H7 (cell line): ENCODE measurements around the gene ZNF175. TPM values are rescaled to one million over a fixed set of nuclear protein-coding genes. Genes with fewer than 3 reads are reported as not detected.
A peak's percentile ranks its signal among the peaks of the same experiment; 100 is the strongest.

ENCODE experiments used
- DNase-seq: peaks from one replicate; pipeline ENCODE4 v3.0.0; 2012
- H3K27me3 ChIP-seq: 2 replicates; pipeline ENCODE4 v1.6.0; 2011; ENCODE audit warnings: mild to moderate bottlenecking, low read length; ENCODE audit not compliant: control insufficient read depth, insufficient read depth
- H3K36me3 ChIP-seq: replicated peaks from 2 replicates; pipeline ENCODE4 v1.5.1; 2011; ENCODE audit warnings: low read length; ENCODE audit not compliant: control insufficient read depth, insufficient read depth
- H3K4me3 ChIP-seq: 2 replicates; pipeline ENCODE4 v1.5.1; 2011; ENCODE audit warnings: low read depth, mild to moderate bottlenecking, control low read depth, low read length, moderate library complexity; ENCODE audit not compliant: insufficient read depth
- total RNA-seq: library from RNA; depleted of rRNA; stranded (reverse); fragments of >200 nt; shearing (Covaris generic); gene quantifications from 2 replicates; pipeline ENCODE4 v1.2.3, GENCODE V29; 2014; rRNA removed

Gene ZNF175
- 2.4 and 3.0 TPM in 2 replicates for total RNA-seq

DNA sequence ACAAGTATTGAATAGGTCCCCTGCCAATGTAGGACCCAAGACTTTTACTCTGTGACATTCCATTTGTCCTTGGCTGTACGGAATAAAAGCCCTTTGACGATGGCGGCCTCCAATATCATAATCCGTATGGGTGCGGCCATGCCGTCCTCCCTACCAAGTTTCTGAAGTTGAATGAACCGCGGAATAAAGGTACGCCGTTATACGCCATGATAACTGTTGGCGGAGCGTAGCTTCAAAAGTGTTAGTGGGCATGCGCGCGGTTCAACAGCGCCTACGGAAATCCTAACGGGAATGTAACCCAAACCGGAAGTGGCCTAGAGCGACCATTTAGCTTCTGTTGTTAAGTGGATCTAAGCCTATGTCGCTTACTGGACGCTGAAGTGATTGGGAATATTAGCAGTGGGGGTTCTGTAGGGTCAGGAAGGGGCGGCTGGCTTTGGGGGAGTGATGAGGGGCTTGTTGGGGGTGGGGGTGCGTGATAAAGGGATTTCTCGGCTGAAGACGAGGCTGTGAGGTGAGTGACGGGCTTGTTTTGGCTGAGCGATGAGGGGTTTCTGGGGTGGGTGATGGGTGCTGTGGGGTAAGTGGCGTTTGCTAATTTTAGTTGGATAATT is at the start of gene ZNF175:
TSS of gene ZNF175 (plus strand) at position 322 of the 614 bp plus-strand sequence. CDS start 2,047 bp downstream, outside the sequence.
- H3K4me3 ChIP-seq = peak within 1 kb of the TSS; percentile 55
- peak; percentile 76 for DNase-seq
- H3K27me3 ChIP-seq = no peaks in the 10 kb centered on the region
- peaks cover 5% of the 10 kb centered on the region for H3K36me3 ChIP-seq

DNA sequence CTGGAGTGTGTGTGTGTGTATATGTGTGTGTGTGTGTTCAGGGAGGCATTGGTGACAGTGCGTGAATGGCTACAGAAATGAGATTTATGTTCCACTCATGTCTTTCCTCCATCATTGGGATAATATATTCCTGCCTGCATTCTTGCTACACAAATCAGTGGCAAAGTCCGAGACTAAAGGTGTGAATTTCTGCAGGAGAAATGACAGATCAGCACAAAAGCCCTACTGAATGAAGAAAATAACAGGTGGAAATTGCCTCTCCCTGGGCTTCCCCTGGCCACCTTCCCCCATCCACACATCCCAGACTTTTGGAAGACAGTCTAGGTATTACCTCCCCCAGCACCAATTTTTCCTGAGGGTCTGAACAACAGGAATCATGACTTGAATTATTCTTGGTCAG is 49.7 kb upstream of the ZNF175 start:
- no peaks in the 10 kb centered on the region for H3K27me3 ChIP-seq
- DNase-seq = no peak
- H3K36me3 ChIP-seq = no peaks in the 10 kb centered on the region
- H3K4me3 ChIP-seq = no peak overlapping the region

- Histone ChIP-seq H3K4me3 (no peak overlapping the region), H3K27me3 (no peaks in the 10 kb centered on the region)
- DNase-seq = no peak
Measured at GRCh38 chr19:51521781-51522180, 49.3 kb upstream of the ZNF175 start.

DNA sequence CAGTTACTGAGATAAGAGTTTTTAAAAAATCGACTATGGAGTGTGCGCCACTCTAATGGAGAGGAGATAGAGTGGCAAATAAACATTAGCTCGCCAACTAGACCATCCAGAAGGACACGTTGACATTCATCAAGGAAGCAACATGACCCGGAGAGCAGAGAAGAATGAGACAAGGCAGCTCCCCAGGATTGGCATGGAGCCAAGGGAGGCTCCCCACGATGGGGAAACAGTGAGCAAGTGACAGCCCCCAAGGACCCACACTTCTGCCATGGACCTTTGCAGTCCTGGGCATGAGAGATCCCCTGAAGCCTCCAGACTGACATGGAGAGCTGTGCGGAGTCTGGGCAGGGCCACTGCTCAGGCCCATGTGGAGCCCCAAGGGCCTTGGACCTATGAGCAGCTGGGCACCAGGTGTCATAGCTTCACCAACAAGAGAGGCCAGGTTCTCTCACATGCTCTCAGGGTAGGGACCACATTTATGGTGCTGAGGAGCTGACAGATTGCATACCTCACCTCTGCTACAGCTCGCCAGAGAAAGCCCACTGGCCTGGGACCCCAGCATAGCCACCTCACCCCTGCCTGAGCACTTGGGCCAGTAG is 46.3 kb upstream of the ZNF175 start:
- H3K4me3 ChIP-seq = no peak overlapping the region
- H3K27me3 ChIP-seq = no peaks in the 10 kb centered on the region
- DNase-seq = no peak
- H3K36me3 ChIP-seq = no peaks in the 10 kb centered on the region

More at GRCh38 chr19:51521781-51522180, 49.3 kb upstream of the ZNF175 start:
- H3K36me3 ChIP-seq = no peaks in the 10 kb centered on the region

DNA sequence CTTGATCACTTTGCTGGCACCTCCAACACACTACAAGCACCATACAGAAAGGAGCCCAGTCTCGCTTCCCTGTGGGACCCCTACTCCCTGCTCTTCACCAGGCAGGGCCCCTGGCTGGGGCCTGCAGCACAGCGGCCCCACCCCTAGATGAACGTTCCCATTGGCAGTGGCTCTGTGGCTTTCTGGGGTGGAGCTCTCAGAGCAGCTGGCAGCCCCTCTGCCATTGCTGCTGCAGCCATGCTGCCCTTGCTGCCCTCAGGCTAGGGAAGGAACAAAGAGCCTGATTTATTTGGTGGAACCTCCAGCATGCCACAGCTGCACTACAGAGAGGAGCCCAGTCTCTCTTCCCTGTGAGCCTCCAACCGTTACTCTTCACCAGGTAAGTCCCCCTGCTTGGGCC is 45.4 kb upstream of the ZNF175 start:
- no peak for DNase-seq
- Histone ChIP-seq H3K36me3 (no peaks in the 10 kb centered on the region), H3K4me3 (no peak overlapping the region), H3K27me3 (no peaks in the 10 kb centered on the region)

DNA sequence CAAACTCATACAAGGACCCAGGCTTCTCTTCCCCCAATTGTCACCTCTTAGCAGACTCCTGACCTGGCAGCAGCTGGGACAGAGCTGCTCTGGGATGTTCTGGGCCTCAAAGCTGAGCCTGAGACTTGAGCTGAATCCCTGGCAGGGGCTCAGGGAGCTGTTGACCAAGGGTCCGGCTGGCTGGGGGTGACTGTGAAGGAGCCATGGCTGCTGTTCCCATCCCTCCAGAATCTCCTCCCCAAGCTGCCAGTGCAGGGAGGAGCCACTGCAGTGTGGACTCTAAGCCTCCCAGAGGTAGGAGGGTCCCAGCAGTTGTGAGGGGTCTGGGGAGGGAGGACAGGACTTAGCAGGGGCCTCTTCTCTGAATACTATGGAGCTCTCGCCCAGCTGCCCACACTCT is 41.8 kb upstream of the ZNF175 start:
- Histone ChIP-seq H3K27me3 (no peaks in the 10 kb centered on the region; the same call in 1 of the 2 replicates), H3K4me3 (no peak overlapping the region), H3K36me3 (no peaks in the 10 kb centered on the region)
- DNase-seq = no peak

DNA sequence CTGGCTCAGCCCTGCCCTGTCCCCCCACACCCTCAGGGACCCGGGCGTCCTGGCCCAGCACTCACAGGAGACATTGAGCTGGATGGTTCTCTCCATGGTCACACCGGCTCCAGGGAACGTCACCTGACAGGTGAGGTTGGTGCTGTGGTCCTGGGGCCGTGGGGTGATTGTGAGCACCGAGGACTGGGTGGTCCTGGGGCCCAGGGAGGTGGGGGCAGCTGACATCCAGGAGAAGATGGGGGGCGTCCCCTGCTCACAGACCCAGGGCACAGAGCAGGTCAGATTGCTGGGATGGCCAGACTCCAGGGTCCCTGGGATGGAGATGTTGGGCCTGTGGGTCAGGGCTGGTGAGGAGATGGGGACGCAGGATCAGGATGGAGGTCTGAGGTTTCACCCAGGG is 40.5 kb upstream of the ZNF175 start:
- no peak for DNase-seq
- no peaks in the 10 kb centered on the region; the same call in 1 of the 2 replicates for H3K27me3 ChIP-seq
- H3K36me3 ChIP-seq = no peaks in the 10 kb centered on the region

DNA sequence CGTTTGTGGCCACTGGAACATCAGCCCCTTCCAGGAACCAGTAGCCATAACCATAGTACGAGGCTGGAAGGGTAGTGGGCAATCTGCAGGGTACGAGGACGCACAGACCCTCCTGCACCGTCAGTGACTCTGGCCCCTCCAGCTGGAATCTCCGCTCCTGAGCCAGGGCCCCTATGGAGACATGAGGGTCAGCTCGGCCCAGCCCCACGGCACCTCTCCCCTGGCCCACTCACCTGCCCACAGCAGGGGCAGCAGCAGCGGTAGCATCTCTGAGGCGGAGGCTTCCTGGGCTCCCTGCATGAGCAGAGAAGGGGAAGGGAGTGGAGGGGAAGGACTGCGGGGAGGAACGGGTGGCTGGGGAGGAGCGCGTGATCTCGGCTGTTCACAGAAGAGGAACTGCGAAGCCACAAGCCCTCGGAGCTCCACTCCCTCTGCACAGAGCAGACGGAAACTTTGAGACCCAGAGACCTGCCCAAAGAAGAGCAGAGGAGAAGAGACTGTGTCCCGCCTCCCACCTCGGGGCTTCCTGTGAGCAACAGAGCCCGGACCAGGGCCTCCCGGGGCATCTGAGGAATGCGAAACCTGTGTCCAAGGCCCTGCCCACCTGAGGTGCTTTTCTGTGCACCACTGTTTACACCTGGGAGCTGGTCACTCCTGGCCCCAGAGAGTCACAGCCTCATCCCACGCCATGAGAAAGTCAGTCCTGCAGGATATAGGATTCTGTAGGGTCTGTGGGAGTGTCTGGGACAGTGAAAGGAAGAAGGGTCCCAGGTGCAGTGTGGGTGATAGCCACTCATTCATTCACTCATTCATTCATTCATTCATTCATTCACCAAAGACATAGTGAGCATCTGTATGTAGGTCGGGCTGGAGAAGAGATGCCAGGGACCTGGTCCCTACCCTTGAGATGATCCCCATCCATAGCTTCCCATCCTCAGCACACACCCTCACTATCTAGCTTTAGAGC is 39.5 kb upstream of the ZNF175 start, which contains the start of gene SIGLEC6:
TSS of gene SIGLEC6 (minus strand) at position 322 of the 967 bp plus-strand sequence. CDS start at position 300, 22 bp downstream.
- no peak for DNase-seq
- no peaks in the 10 kb centered on the region for H3K36me3 ChIP-seq
- no peaks in the 10 kb centered on the region; the same call in 1 of the 2 replicates for H3K27me3 ChIP-seq
- H3K4me3 ChIP-seq = no peak within 1 kb of the TSS

More for the DNA sequence above, 40.5 kb upstream of the ZNF175 start:
- H3K4me3 ChIP-seq = no peak overlapping the region

DNA sequence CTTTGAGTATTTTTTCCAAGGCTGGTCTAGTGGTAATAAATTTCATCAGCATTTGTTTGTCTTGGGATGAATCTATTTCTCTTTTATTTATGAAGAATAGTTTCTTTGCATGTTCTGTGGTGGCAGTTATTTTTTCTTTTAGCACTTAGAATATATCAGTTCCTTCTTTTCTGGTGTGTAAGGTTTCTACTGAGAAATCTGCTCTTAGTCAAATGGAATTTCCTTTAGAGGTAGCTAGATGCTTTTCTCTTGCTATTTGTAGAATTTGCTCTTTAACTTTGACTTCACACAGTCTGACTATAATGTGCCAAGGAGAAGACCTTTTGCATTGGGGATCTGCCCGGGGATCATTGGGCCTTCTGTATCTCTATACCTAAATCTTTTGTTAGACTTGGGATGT is 35.5 kb upstream of the ZNF175 start:
- peaks cover 2% of the 10 kb centered on the region; the same call in 1 of the 2 replicates for H3K27me3 ChIP-seq
- no peak for DNase-seq
- no peak overlapping the region for H3K4me3 ChIP-seq
- no peaks in the 10 kb centered on the region for H3K36me3 ChIP-seq

- Histone ChIP-seq H3K36me3 (no peaks in the 10 kb centered on the region), H3K4me3 (no peak overlapping the region), H3K27me3 (peaks cover 2% of the 10 kb centered on the region; the same call in 1 of the 2 replicates)
- DNase-seq = no peak
Measured at GRCh38 chr19:51539821-51540366, 31.2 kb upstream of the ZNF175 start.

GRCh38 chr19:51541458-51542357 is 29.4 kb upstream of the ZNF175 start:
- Histone ChIP-seq H3K27me3 (peaks cover 2% of the 10 kb centered on the region; the same call in 1 of the 2 replicates), H3K36me3 (no peaks in the 10 kb centered on the region), H3K4me3 (no peak overlapping the region)
- no peak for DNase-seq

DNA sequence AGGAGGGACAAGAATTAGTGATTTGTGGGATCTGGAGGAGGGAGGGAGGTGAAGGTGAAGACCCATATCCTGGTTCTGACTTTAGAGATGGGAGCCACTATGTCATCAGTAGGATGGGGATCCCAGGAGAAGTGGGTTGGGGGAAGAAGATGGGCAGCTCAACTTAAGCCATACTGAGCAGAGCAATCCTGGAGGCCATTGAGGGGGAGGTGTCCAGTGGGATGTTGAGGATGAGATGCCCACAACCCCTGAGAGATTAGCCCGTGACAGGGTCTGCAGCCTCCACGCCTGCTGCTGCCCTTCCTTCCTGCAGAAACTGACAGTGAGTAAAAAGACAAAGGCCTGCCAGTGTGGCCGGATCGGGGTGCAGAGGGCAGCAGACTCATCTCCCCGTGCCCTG is 28.4 kb upstream of the ZNF175 start:
- Histone ChIP-seq H3K4me3 (no peak overlapping the region), H3K27me3 (peaks cover under 1% of the 10 kb centered on the region; the same call in 1 of the 2 replicates)
- DNase-seq = no peak

GRCh38 chr19:51544038-51544437 is 27.0 kb upstream of the ZNF175 start:
- DNase-seq = no peak
- H3K36me3 ChIP-seq = no peaks in the 10 kb centered on the region
- H3K4me3 ChIP-seq = no peak overlapping the region
- no peaks in the 10 kb centered on the region for H3K27me3 ChIP-seq

More for the DNA sequence above, 28.4 kb upstream of the ZNF175 start:
- no peaks in the 10 kb centered on the region for H3K36me3 ChIP-seq
